Retinal pigment epithelial cell (primary cell): ENCODE results near the gene PA2G4.

Experiments
- DNase-seq: peaks from one replicate; pipeline ENCODE4 v3.0.0-alpha.2; 2010; ENCODE audit warnings: low read depth
- H3K4me3 ChIP-seq: 2 replicates; pipeline ENCODE4 v1.5.1; 2011; ENCODE audit warnings: mild to moderate bottlenecking, low read length, control low read depth, moderate library complexity
- TF ChIP-seq, protein P1 (sequence below): conservative IDR thresholded peaks from 2 replicates; pipeline ENCODE4 v1.5.1; 2011; ENCODE audit warnings: low read depth, low read length, control low read depth, inconsistent platforms

The PA2G4 gene

DNA sequence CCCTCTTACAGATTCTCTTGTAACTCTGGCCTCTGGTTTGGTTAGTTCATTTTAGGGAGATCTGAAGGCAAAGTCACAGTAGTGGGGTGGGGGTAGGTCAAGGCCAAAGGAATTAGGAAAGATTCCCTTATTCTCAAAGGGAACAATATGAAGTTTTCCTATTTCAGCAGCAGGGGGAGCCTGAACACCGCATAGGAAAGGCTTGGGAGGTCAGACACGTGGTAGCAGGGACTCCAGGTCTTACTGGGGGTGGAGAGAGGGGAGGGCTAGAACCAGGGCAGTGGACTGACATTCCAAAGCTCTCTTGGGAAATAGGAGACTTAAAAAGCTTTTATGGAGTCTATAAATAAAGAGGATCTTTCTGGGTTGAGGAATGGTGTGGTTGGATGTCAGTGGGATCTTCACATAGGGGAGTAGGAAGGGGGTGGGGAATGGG lies 15.0 kb downstream of the PA2G4 start:
- TF ChIP-seq, protein P1, sequence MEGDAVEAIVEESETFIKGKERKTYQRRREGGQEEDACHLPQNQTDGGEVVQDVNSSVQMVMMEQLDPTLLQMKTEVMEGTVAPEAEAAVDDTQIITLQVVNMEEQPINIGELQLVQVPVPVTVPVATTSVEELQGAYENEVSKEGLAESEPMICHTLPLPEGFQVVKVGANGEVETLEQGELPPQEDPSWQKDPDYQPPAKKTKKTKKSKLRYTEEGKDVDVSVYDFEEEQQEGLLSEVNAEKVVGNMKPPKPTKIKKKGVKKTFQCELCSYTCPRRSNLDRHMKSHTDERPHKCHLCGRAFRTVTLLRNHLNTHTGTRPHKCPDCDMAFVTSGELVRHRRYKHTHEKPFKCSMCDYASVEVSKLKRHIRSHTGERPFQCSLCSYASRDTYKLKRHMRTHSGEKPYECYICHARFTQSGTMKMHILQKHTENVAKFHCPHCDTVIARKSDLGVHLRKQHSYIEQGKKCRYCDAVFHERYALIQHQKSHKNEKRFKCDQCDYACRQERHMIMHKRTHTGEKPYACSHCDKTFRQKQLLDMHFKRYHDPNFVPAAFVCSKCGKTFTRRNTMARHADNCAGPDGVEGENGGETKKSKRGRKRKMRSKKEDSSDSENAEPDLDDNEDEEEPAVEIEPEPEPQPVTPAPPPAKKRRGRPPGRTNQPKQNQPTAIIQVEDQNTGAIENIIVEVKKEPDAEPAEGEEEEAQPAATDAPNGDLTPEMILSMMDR = peak; percentile 82
- H3K4me3 ChIP-seq = peak overlapping the region; percentile 86
- peak; percentile 80 for DNase-seq

DNA sequence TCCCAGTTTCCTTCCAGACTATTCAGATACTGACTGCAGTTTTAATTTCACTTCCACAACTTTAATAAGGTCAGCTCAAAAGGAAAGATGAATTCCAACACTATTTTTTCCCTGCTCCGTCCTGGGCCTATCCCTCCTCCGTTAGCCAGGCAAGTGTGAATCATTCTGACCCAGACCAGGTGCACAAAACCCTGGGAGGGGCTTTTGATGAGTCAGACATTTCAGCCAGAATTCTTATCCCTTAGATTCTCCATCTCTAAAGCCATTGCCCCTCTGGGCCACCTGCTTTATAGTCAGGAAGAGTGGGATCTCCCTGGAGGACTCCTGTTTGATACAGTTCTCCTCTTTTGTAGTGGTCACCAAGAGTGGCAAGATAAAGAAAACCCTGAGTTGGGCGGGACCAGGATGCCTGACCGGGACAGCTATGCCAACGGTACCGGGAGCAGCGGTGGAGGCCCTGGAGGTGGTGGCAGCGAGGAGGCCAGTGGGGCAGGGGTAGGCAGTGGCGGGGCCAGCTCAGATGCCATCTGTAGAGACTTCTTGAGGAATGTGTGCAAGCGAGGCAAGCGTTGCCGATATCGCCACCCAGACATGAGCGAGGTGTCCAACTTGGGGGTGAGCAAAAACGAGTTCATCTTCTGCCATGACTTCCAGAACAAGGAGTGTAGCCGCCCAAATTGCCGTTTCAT lies 15.9 kb downstream of the PA2G4 start:
- H3K4me3 ChIP-seq = no peak overlapping the region
- TF ChIP-seq, protein P1 = no peak
- DNase-seq = no peak

DNA sequence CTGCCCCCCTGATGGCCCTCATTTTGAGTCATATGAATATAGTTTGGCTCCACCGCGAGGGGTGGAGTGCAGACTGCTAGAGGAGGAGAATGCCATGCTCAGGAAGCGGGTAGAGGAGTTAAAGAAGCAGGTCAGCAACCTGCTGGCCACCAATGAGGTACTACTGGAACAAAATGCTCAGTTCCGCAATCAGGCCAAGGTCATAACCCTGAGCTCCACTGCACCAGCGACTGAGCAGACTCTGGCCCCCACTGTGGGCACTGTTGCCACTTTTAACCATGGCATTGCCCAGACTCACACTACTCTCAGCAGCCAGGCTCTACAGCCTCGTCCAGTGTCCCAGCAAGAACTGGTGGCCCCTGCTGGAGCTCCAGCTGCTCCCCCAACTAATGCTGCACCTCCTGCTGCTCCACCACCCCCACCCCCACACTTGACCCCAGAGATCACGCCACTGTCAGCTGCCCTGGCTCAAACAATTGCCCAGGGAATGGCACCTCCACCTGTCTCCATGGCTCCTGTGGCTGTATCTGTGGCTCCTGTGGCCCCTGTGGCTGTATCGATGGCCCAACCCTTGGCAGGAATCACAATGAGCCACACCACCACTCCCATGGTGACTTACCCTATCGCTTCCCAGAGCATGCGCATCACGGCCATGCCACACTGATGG lies 17.0 kb downstream of the PA2G4 start:
- TF ChIP-seq, protein P1 = no peak
- no peak for DNase-seq

DNA sequence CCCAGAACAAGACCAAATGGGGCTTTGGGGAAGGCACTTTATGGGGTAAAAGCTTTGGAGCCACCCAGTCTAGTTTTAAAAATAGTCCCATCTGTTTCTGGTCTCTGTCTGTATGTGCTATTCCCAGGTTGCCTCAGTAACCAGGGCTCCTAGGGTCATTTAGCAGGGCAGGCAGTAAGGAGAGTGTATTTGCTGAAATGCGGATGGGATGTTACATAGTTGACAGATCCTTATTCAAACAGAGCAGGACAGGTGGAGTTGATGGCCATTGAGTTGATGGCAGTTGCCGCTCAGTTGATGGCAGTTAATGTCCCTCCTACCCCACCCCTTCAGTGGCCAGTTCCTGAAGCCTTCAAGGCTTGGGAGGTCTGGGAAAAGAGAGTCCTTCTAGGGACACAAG lies 18.3 kb downstream of the PA2G4 start:
- TF ChIP-seq, protein P1 = no peak
- no peak for DNase-seq
- no peak overlapping the region for H3K4me3 ChIP-seq

More for the DNA sequence above, 17.0 kb downstream of the PA2G4 start:
- H3K4me3 ChIP-seq = no peak overlapping the region

DNA sequence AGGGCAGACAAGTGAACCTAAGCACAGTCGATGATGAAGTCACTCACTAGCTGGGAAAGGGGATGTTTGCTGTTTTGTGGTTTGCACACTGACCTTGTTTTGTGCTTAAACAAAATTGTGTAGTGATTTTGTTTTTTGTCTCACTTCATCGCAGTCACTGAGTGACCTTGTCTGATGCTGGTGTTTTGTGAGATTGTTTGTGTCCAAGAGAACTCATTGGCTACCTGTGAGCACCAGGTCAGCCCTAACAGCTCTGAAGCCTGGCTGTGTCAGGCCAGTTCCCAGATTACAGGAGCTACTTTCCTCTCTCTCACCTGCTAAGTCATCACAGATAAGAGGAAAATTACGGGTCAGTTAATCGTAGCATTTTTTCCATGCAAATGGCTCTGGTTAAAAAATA lies 19.8 kb downstream of the PA2G4 start:
- DNase-seq = no peak
- TF ChIP-seq, protein P1 = no peak
- H3K4me3 ChIP-seq = no peak overlapping the region

DNA sequence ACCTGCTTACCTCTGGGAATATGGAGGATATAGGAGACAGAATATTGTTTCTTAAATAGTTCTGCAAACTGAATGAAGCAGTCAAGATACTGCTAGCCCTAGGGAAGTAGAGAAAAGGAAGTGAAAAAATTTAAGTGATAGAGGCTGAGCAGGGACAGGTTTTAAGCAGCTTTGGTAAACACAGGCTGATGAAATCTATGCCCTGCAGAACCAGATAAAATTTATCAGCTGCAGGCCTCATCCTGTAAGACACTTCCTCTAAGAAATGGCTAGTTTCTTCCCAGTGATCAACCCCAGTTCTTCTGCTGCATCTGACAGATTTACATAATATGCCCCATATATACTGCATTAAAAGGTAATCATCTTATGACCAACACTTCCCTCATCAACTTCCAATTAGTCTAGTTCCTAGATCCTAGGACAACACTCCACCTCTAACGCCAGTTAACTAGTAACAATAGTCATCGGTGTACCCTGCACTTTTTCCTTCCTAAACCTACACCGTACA lies 22.4 kb downstream of the PA2G4 start:
- H3K4me3 ChIP-seq = no peak overlapping the region
- no peak for DNase-seq
- TF ChIP-seq, protein P1 = no peak
